CD14-positive monocyte (primary cell): ENCODE data around the gene SLIT3. TPM values are rescaled to one million over a fixed set of nuclear protein-coding genes. Genes with fewer than 3 reads are reported as not detected.

ENCODE experiments used
- DNase-seq, 3 donors: peaks; one replicate each; pipeline ENCODE4 v3.0.0-alpha.2; 2011 to 2022
- H2AFZ ChIP-seq: 2 replicates; pipeline ENCODE4 v1.6.0; 2012; ENCODE audit warnings: mild to moderate bottlenecking, low read depth, low read length, inconsistent platforms; ENCODE audit not compliant: insufficient read depth, poor library complexity, severe bottlenecking
- H3K27ac ChIP-seq, 2 donors: 1 replicate in 1 of 2; 2 replicates in 1 of 2; pipeline ENCODE4 v1.5.1; 2012 to 2013; ENCODE audit warnings: low read length in 2 of 2, control low read depth in 1 of 2, inconsistent platforms in 1 of 2, low read depth in 1 of 2, mild to moderate bottlenecking in 1 of 2
- H3K27me3 ChIP-seq, 2 donors: one replicate each; pipeline versions ENCODE4 v1.6.0 to v1.6.1; 2011 to 2013; ENCODE audit warnings: low read length in 2 of 2; ENCODE audit not compliant: control insufficient read depth in 2 of 2, insufficient read depth in 2 of 2
- H3K36me3 ChIP-seq, 2 donors: replicated peaks in 1 of 2; 1 replicate in 1 of 2; 2 replicates in 1 of 2; pipeline versions ENCODE4 v1.5.1 to v1.6.1; 2012 to 2013; ENCODE audit warnings: low read length in 2 of 2, control low read depth in 1 of 2, inconsistent platforms in 1 of 2, mild to moderate bottlenecking in 1 of 2; ENCODE audit not compliant: insufficient read depth in 2 of 2, control insufficient read depth in 1 of 2
- H3K4me1 ChIP-seq, 2 donors: 1 replicate in 1 of 2; 2 replicates in 1 of 2; pipeline versions ENCODE4 v1.5.1 to v1.6.1; 2012 to 2013; ENCODE audit warnings: low read length in 2 of 2, control low read depth in 1 of 2, inconsistent platforms in 1 of 2, mild to moderate bottlenecking in 1 of 2, moderate library complexity in 1 of 2; ENCODE audit not compliant: insufficient read depth in 2 of 2, control insufficient read depth in 1 of 2
- H3K4me2 ChIP-seq: replicated peaks from 2 replicates; pipeline ENCODE3; 2012; ENCODE audit warnings: low read length, moderate library complexity, mild to moderate bottlenecking; ENCODE audit not compliant: poor library complexity, severe bottlenecking; ENCODE audit errors: extremely low read depth
- H3K4me3 ChIP-seq, 3 experiments: fragments of 200-600 bp in 1 of 3; sonication (generic) in 1 of 3; replicated peaks in 1 of 3; 1 replicate in 2 of 3; 2 replicates in 1 of 3; pipeline ENCODE4 v1.5.1; 2011 to 2013; ENCODE audit warnings: low read length in 3 of 3, mild to moderate bottlenecking in 3 of 3, control low read depth in 2 of 3, low read depth in 2 of 3, inconsistent platforms in 1 of 3, moderate library complexity in 1 of 3
- H3K79me2 ChIP-seq: 2 replicates; pipeline ENCODE4 v1.6.0; 2012; ENCODE audit warnings: mild to moderate bottlenecking, control low read depth, inconsistent platforms, low read length, moderate library complexity; ENCODE audit not compliant: insufficient read depth
- H3K9ac ChIP-seq: 2 replicates; pipeline ENCODE4 v1.6.0; 2017; ENCODE audit warnings: low read length, mild to moderate bottlenecking; ENCODE audit not compliant: insufficient read depth, poor library complexity, severe bottlenecking
- H3K9me3 ChIP-seq, 2 donors: replicated peaks in 1 of 2; 1 replicate in 1 of 2; 2 replicates in 1 of 2; pipeline versions ENCODE4 v1.5.1 to v1.6.1; 2012 to 2013; ENCODE audit warnings: low read length in 2 of 2, control low read depth in 1 of 2; ENCODE audit not compliant: control insufficient read depth in 1 of 2, insufficient read depth in 1 of 2
- H4K20me1 ChIP-seq: 2 replicates; pipeline ENCODE4 v1.6.0; 2012; ENCODE audit warnings: mild to moderate bottlenecking, low read length, control low read depth, moderate library complexity; ENCODE audit not compliant: insufficient read depth
- H3K27ac Mint-ChIP-seq, 7 donors: one replicate each; pipeline ENCODE4 v1.8.0; 2020; ENCODE audit warnings: mild to moderate bottlenecking in 7 of 7, mixed read lengths in 7 of 7, moderate library complexity in 6 of 7, inconsistent platforms in 2 of 7
- H3K27me3 Mint-ChIP-seq, 3 donors: one replicate each; pipeline ENCODE4 v1.8.0; 2021 to 2022; ENCODE audit warnings: low read depth in 3 of 3, mild to moderate bottlenecking in 3 of 3, mixed read lengths in 3 of 3, moderate library complexity in 3 of 3, inconsistent platforms in 1 of 3
- H3K36me3 Mint-ChIP-seq, 2 donors: one replicate each; pipeline ENCODE4 v1.8.0; 2020; ENCODE audit warnings: mixed read lengths in 2 of 2, inconsistent platforms in 1 of 2, mild to moderate bottlenecking in 1 of 2
- H3K4me1 Mint-ChIP-seq: one replicate; pipeline ENCODE4 v1.8.0; 2020; ENCODE audit warnings: mild to moderate bottlenecking, mixed read lengths
- H3K4me3 Mint-ChIP-seq, 2 donors: one replicate each; pipeline ENCODE4 v1.8.0; 2020; ENCODE audit warnings: mild to moderate bottlenecking in 2 of 2, mixed read lengths in 2 of 2, moderate library complexity in 1 of 2
- H3K9me3 Mint-ChIP-seq, 7 donors: one replicate each; pipeline ENCODE4 v1.8.0; 2020 to 2022; ENCODE audit warnings: mixed read lengths in 7 of 7, mild to moderate bottlenecking in 6 of 7, moderate library complexity in 6 of 7, inconsistent platforms in 2 of 7
- WGBS: methylation state at CpG from one replicate; pipeline ENCODE4 v1.1.5; 2013; ENCODE audit warnings: missing lambda C conversion rate; ENCODE audit not compliant: insufficient coverage; 5-methylcytosine and 5-hydroxymethylcytosine counted together
- intact Hi-C, 2 donors: fragments of 100-400 bp; cut with micrococcal nuclease; formaldehyde crosslinking; loops; one replicate each; pipeline versions ENCODE4 v1.15.0 to v1.15.1; 2023
- polyA plus RNA-seq, 3 donors: library from polyadenylated mRNA; depleted of rRNA in 1 of 3; unstranded in 2 of 3; stranded (reverse) in 1 of 3; fragments of 300-500 nt in 2 of 3; fragments of >200 nt in 1 of 3; fragmentation: Illumina TruSeq in 2 of 3; gene quantifications; 1 replicate in 2 of 3; 2 replicates in 1 of 3; pipeline ENCODE4 v1.2.3, GENCODE V29; 2012 to 2021
- TF ChIP-seq, protein P1 (sequence below): fragments of 200-600 bp; IDR thresholded peaks from one replicate; pipeline ENCODE4 v1.8.0; 2022; ENCODE audit warnings: antibody characterized with exemption, mild to moderate bottlenecking

The SLIT3 gene
- polyA plus RNA-seq, 3 donors, result not detected

DNA sequence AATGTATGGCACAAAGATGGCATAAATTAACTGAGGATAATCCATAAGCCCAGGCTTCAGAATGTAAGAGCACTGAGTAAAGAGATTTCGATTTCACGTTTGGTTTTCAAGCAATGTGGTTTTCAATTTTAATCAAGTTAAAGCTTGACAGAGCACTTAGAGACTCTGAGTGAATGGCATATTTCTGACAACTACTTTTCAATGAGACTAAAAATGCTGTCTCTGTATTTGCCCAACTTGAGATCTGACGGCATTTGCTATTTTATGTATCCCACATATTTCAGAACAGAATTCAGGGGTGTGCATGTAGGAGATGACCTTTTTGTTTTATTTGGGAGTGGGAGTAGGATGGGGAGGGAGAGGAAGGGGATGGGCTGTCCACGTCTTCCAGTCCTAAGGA, 441.5 kb downstream of the SLIT3 start:
- no peaks in the 10 kb centered on the region for H3K36me3 Mint-ChIP-seq
- Histone ChIP-seq H3K4me1 (no peaks in the 10 kb centered on the region), H3K27ac (no peak overlapping the region), H3K9me3 (peaks cover 0 to 2% of the 10 kb centered on the region in 2 donors), H3K4me3 (no peak overlapping the region), H2AFZ (no peak overlapping the region), H3K36me3 (no peaks in the 10 kb centered on the region), H4K20me1 (no peaks in the 10 kb centered on the region), H3K4me2 (no peak overlapping the region), H3K27me3 (no peaks in the 10 kb centered on the region), H3K9ac (no peak overlapping the region), H3K79me2 (no peaks in the 10 kb centered on the region)
- peaks cover 0 to 2% (median 0%) of the 10 kb centered on the region in 3 donors for H3K27me3 Mint-ChIP-seq
- intact Hi-C loops, result no loop called here
- TF ChIP-seq, protein P1, sequence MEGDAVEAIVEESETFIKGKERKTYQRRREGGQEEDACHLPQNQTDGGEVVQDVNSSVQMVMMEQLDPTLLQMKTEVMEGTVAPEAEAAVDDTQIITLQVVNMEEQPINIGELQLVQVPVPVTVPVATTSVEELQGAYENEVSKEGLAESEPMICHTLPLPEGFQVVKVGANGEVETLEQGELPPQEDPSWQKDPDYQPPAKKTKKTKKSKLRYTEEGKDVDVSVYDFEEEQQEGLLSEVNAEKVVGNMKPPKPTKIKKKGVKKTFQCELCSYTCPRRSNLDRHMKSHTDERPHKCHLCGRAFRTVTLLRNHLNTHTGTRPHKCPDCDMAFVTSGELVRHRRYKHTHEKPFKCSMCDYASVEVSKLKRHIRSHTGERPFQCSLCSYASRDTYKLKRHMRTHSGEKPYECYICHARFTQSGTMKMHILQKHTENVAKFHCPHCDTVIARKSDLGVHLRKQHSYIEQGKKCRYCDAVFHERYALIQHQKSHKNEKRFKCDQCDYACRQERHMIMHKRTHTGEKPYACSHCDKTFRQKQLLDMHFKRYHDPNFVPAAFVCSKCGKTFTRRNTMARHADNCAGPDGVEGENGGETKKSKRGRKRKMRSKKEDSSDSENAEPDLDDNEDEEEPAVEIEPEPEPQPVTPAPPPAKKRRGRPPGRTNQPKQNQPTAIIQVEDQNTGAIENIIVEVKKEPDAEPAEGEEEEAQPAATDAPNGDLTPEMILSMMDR, result no peak
- no peak overlapping the region for H3K27ac Mint-ChIP-seq
- no peak for DNase-seq
- H3K4me1 Mint-ChIP-seq, result no peaks in the 10 kb centered on the region
- 94% methylated on average over 2 of the region's 4 CpGs for WGBS
- H3K4me3 Mint-ChIP-seq, result no peak overlapping the region
- H3K9me3 Mint-ChIP-seq, result peaks cover 0 to 2% (median 0%) of the 10 kb centered on the region in 7 donors

DNA sequence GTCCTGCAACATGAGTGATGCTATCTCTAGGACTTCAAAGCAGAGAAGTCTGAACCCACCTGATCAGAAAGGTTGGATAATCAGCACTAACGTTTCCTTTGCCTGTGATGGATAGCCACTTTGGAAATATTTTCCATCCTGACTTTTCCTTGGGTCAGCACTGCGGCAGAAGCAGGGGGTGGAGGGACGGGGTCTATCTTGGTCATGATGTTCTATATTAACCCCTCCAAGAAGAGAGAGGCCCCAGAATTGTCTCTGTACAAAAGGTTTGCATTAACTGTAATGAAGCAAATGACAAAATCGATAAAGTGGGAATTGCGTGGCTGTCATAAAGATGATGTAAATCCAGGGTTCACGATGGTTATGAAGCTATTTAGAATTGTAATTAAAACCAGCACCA, 441.9 kb downstream of the SLIT3 start:
- peaks cover 0 to 2% (median 0%) of the 10 kb centered on the region in 7 donors for H3K9me3 Mint-ChIP-seq
- TF ChIP-seq, protein P1, result no peak

More for the DNA sequence above, 441.9 kb downstream of the SLIT3 start:
- intact Hi-C loops, result no loop called here
- peaks cover 0 to 2% of the 10 kb centered on the region in 2 donors for H3K9me3 ChIP-seq
- H3K79me2 ChIP-seq, result no peaks in the 10 kb centered on the region
- H3K36me3 Mint-ChIP-seq, result no peaks in the 10 kb centered on the region
- H2AFZ ChIP-seq, result no peak overlapping the region
- H3K36me3 ChIP-seq, result no peaks in the 10 kb centered on the region
- no peak overlapping the region for H3K4me2 ChIP-seq
- H3K4me1 Mint-ChIP-seq, result no peaks in the 10 kb centered on the region
- H3K27me3 ChIP-seq, result no peaks in the 10 kb centered on the region
- no peak overlapping the region for H3K27ac Mint-ChIP-seq
- H3K4me3 ChIP-seq, result no peak overlapping the region
- DNase-seq, result no peak
- peaks cover 0 to 2% (median 0%) of the 10 kb centered on the region in 3 donors for H3K27me3 Mint-ChIP-seq
- H3K9ac ChIP-seq, result no peak overlapping the region
- no peaks in the 10 kb centered on the region for H4K20me1 ChIP-seq
- H3K27ac ChIP-seq, result no peak overlapping the region
- no CpG with 5 or more reads among the region's 6 CpGs for WGBS
- H3K4me1 ChIP-seq, result no peaks in the 10 kb centered on the region
- no peak overlapping the region for H3K4me3 Mint-ChIP-seq
